ENCODE measurements around the gene DHX35. TPM values are rescaled to one million over a fixed set of nuclear protein-coding genes. Genes with fewer than 3 reads are reported as not detected.
A peak's percentile ranks its signal among the peaks of the same experiment; 100 is the strongest.

The DHX35 gene
- total and polyA plus RNA-seq, 2 of the 13 experiments (the other 11 are each of a cell fraction or from before 2014, with no cell fraction given) = 25.8 to 28.7 TPM

DNA sequence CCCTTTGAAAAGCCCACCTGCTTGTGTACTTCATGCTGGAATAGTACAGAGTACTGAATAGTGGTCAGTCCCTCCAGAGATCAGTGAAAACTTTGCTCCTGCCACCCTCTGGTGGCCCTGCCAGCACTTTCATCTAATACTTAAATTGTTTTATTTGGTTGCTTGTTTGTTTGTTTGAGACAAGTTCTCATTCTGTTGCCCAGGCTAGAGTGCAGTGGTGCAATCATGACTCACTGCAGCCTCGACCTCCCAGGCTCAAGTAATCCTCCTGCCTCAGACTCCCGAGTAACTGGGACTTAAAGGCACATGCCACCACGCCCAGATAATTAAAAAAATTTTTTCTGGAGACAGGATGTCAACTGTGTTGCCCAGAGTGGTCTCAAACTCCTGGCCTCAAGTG lies 26.9 kb upstream of the DHX35 start (continued):
- TF ChIP-seq TCF7 (IDR thresholded peaks at IDR 0.05; ENCODE audit: low read depth) (no peak), EEA1 (CRISPR knock-in tag; IDR thresholded peaks at IDR 0.05; ENCODE audit: borderline replicate concordance) (no peak), MED13 (CRISPR knock-in tag; IDR thresholded peaks at IDR 0.05) (no peak), ZNF337 (CRISPR knock-in tag; IDR thresholded peaks at IDR 0.05; ENCODE audit: borderline replicate concordance, low read depth) (no peak), ARNTL (CRISPR knock-in tag; IDR thresholded peaks at IDR 0.05) (no peak), ZNF124 (CRISPR knock-in tag; IDR thresholded peaks at IDR 0.05) (no peak), RNF2 (conservative IDR thresholded peaks at IDR 0.05; ENCODE audit: low read depth) (no peak), RBM22 (optimal IDR thresholded peaks at IDR 0.05; ENCODE audit: low read length) (peak; percentile 25), AGO2 (optimal IDR thresholded peaks at IDR 0.05; ENCODE audit: low read depth, low read length) (no peak), ZSCAN20 (CRISPR knock-in tag; IDR thresholded peaks at IDR 0.05; ENCODE audit: borderline replicate concordance) (no peak), CEBPG (CRISPR knock-in tag; IDR thresholded peaks at IDR 0.05) (peak; percentile 22; the same call in 1 of the 2 replicates), ZBTB1 (CRISPR knock-in tag; IDR thresholded peaks at IDR 0.05; ENCODE audit: borderline replicate concordance) (no peak), FIP1L1 (IDR thresholded peaks at IDR 0.05; ENCODE audit: borderline replicate concordance, insufficient read depth, low read depth, low read length) (no peak), ZNF382 (CRISPR knock-in tag; IDR thresholded peaks at IDR 0.05; ENCODE audit: borderline replicate concordance) (no peak)
- TF ChIP-seq, protein P1, sequence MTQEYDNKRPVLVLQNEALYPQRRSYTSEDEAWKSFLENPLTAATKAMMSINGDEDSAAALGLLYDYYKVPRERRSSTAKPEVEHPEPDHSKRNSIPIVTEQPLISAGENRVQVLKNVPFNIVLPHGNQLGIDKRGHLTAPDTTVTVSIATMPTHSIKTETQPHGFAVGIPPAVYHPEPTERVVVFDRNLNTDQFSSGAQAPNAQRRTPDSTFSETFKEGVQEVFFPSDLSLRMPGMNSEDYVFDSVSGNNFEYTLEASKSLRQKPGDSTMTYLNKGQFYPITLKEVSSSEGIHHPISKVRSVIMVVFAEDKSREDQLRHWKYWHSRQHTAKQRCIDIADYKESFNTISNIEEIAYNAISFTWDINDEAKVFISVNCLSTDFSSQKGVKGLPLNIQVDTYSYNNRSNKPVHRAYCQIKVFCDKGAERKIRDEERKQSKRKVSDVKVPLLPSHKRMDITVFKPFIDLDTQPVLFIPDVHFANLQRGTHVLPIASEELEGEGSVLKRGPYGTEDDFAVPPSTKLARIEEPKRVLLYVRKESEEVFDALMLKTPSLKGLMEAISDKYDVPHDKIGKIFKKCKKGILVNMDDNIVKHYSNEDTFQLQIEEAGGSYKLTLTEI (CRISPR knock-in tag; conservative IDR thresholded peaks at IDR 0.05) = no peak
- TF ChIP-seq, protein P2, sequence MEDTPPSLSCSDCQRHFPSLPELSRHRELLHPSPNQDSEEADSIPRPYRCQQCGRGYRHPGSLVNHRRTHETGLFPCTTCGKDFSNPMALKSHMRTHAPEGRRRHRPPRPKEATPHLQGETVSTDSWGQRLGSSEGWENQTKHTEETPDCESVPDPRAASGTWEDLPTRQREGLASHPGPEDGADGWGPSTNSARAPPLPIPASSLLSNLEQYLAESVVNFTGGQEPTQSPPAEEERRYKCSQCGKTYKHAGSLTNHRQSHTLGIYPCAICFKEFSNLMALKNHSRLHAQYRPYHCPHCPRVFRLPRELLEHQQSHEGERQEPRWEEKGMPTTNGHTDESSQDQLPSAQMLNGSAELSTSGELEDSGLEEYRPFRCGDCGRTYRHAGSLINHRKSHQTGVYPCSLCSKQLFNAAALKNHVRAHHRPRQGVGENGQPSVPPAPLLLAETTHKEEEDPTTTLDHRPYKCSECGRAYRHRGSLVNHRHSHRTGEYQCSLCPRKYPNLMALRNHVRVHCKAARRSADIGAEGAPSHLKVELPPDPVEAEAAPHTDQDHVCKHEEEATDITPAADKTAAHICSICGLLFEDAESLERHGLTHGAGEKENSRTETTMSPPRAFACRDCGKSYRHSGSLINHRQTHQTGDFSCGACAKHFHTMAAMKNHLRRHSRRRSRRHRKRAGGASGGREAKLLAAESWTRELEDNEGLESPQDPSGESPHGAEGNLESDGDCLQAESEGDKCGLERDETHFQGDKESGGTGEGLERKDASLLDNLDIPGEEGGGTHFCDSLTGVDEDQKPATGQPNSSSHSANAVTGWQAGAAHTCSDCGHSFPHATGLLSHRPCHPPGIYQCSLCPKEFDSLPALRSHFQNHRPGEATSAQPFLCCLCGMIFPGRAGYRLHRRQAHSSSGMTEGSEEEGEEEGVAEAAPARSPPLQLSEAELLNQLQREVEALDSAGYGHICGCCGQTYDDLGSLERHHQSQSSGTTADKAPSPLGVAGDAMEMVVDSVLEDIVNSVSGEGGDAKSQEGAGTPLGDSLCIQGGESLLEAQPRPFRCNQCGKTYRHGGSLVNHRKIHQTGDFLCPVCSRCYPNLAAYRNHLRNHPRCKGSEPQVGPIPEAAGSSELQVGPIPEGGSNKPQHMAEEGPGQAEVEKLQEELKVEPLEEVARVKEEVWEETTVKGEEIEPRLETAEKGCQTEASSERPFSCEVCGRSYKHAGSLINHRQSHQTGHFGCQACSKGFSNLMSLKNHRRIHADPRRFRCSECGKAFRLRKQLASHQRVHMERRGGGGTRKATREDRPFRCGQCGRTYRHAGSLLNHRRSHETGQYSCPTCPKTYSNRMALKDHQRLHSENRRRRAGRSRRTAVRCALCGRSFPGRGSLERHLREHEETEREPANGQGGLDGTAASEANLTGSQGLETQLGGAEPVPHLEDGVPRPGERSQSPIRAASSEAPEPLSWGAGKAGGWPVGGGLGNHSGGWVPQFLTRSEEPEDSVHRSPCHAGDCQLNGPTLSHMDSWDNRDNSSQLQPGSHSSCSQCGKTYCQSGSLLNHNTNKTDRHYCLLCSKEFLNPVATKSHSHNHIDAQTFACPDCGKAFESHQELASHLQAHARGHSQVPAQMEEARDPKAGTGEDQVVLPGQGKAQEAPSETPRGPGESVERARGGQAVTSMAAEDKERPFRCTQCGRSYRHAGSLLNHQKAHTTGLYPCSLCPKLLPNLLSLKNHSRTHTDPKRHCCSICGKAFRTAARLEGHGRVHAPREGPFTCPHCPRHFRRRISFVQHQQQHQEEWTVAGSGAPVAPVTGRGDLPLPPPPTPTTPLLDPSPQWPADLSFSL (CRISPR knock-in tag; IDR thresholded peaks at IDR 0.05) = no peak
- TF ChIP-seq, protein P3, sequence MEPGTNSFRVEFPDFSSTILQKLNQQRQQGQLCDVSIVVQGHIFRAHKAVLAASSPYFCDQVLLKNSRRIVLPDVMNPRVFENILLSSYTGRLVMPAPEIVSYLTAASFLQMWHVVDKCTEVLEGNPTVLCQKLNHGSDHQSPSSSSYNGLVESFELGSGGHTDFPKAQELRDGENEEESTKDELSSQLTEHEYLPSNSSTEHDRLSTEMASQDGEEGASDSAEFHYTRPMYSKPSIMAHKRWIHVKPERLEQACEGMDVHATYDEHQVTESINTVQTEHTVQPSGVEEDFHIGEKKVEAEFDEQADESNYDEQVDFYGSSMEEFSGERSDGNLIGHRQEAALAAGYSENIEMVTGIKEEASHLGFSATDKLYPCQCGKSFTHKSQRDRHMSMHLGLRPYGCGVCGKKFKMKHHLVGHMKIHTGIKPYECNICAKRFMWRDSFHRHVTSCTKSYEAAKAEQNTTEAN (CRISPR knock-in tag; conservative IDR thresholded peaks at IDR 0.05) = no peak
- TF ChIP-seq, protein P4, sequence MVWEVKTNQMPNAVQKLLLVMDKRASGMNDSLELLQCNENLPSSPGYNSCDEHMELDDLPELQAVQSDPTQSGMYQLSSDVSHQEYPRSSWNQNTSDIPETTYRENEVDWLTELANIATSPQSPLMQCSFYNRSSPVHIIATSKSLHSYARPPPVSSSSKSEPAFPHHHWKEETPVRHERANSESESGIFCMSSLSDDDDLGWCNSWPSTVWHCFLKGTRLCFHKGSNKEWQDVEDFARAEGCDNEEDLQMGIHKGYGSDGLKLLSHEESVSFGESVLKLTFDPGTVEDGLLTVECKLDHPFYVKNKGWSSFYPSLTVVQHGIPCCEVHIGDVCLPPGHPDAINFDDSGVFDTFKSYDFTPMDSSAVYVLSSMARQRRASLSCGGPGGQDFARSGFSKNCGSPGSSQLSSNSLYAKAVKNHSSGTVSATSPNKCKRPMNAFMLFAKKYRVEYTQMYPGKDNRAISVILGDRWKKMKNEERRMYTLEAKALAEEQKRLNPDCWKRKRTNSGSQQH (CRISPR knock-in tag; IDR thresholded peaks at IDR 0.05; ENCODE audit: low read depth) = no peak
- TF ChIP-seq, protein P5, sequence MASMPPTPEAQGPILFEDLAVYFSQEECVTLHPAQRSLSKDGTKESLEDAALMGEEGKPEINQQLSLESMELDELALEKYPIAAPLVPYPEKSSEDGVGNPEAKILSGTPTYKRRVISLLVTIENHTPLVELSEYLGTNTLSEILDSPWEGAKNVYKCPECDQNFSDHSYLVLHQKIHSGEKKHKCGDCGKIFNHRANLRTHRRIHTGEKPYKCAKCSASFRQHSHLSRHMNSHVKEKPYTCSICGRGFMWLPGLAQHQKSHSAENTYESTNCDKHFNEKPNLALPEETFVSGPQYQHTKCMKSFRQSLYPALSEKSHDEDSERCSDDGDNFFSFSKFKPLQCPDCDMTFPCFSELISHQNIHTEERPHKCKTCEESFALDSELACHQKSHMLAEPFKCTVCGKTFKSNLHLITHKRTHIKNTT (CRISPR knock-in tag; IDR thresholded peaks at IDR 0.05) = no peak

Data from HepG2 (cell line).